Activated CD8-positive, alpha-beta memory T cell treated with anti-CD3 and anti-CD28 coated beads, Interleukin-2, amount 50 U/mL, for 48 hours (primary cell): ENCODE data around the gene ETV6.

ENCODE experiments used
- DNase-seq: peaks from one replicate; pipeline ENCODE4 v3.0.0-alpha.2; 2020

ETV6 gene

DNA sequence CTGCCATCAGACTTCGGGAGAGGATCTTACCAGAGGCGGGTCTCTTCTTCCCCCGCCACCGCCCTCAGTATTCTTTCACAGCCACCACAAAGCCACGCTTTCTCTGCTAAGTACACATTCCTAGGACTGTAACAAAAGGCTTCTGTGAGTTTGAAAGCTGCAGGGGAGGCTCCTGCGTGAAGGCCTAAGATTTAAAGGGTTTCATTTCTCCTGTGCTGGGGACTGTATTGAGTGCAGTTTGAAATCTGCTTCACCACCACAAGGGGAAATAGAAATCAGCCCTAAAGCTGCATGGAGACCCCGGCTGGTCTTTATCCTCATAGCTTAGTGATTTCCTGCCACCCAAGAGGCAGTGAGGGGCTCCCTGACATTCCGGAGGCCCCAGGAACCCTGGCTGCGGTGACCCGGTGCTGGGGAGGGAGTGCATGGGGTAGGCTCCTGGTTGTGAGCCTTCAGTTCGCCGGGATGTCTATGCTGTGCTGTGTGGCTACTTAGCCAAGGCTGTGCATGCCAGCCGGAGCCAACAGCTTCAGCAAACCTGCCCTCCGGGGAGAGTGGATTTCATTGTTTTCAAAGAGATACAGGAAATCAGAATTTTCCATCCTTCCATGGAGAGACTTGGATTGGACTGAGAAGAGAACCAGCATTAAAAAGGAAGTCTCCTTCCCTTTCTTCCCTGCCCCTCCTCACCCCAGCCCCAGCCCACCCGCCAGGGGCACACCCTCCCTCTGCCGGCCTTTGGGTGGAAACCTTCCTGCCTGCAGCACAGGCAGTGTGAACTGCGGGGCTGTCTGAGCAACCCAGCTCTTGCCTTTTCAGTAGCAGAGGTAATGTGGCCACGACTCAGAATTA, 163.3 kb downstream of the ETV6 start:
- DNase-seq, result no peak

DNA sequence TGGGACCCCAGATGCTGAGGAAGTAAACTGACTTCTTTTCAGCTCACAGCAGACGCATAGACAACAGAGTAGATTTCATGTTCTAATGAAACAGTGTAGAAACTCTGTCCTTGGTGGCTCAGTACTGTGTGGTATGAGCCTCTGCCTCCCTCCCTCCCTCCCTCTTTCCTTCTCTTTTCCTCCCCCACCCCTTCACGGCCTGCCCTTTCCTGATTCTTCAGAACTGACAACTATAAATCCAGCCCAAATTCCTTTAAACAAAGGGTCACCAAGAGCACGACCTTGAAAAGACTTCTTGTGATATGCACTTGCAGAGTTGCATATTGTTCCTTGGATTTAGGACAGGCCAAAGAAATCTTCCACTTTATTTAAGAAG, 164.0 kb downstream of the ETV6 start:
- DNase-seq, result no peak

DNA sequence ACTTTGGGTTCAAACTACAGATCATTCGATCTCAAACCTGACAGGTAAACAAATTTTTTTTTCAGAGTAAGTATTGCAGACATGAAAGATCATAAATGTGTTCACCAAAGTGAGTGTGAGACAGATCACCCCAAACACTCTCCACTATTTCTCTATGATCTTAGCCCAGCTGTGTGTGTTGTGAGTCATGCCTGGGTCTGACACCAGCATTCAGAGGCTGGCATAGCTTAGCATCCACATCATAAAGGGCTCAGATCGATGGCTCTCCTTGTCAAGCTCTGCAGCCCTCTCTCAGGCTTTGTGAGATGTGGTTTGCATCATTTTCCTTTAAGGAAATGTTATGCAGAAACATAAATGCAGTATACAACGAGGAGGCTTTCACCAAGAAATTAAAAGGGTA, 164.9 kb downstream of the ETV6 start:
- no peak for DNase-seq

DNA sequence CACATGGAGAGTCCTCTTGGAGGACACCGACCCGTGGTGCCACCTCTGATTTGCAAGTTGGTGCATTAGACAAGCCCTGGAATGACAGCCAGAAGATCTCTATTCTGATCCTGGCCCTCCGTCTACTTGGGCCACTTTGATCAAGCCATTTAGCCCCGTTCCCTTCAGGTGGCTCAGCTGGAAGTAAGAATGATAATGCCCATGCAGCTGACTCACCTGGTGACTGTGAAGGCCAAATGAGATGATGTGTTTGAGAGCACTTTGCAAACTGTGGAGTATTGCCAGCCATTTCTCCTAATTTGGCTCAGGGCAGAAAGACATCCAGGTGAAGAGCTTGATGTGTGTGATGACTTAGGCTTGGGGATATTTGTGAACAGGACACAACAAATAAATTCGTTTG, 165.9 kb downstream of the ETV6 start:
- no peak for DNase-seq

DNA sequence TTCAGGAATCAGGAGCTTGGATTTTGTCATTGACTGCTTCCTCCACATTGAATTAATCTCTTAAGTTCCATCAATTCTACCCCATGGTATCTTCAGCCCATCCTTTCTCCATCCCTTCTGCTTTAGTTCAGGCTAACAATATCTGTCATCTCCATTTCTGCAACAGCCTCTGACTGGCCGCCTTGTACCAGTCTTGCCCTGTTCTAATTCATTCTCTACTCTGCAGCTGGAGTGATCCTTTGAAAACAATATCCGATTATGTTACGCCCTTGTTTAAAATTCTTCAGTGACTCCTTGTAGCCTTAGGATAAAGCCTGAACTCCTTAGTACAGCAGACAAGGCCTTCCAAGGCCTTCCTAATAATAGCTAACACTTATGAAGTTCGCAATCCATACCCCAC, 170.2 kb downstream of the ETV6 start:
- DNase-seq, result no peak

DNA sequence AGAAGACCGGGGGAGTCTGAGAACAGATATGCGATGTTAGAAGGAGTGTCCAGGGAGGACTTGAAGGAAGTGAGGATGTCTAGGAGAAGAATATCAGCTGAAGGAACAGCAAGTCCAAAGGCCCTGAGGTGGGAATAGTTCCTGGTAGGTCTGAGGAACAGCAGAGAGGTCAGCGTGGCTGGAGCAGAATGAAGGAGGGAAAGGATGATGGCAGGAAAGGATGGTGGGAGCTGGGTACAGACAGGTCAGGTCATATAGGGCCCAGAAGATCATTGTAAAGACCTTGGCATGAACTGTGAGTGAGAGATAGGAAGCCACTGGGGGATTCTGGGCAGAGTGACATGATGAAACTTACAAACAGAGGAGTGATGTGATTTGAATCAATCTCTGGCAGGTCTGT, 171.0 kb downstream of the ETV6 start:
- DNase-seq, result no peak

DNA sequence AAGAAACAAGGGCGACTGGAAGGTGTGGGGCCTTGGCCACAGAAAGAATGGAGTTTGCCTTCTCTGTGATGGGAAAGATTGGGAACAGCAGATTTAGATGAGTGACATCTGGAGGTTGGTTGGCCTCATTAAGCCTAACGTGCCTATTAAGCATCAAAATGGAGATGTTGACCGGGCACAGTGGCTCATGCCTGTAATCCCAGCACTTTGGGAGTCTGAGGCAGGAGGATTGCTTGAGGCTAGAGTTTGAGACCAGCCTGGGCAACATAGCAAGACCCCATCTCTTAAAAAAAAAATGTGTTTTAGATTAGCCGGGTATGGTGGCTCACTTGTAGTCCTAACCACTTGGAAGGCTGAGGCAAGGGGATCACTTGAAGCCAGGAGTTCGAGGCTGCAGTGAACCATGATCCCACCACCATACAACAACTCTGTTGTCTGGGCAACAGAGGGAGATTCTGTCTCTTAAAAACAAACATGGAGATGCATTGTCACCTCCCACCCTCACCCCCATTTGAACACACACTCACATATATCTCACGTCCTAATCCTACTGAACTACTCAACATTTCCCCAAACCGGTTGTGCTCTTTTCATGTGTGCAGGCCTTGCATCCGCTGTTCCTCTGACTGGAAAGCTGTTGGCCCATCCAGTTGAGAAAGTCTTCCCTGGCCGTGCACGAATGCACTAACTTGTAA, 172.1 kb downstream of the ETV6 start:
- DNase-seq, result no peak

DNA sequence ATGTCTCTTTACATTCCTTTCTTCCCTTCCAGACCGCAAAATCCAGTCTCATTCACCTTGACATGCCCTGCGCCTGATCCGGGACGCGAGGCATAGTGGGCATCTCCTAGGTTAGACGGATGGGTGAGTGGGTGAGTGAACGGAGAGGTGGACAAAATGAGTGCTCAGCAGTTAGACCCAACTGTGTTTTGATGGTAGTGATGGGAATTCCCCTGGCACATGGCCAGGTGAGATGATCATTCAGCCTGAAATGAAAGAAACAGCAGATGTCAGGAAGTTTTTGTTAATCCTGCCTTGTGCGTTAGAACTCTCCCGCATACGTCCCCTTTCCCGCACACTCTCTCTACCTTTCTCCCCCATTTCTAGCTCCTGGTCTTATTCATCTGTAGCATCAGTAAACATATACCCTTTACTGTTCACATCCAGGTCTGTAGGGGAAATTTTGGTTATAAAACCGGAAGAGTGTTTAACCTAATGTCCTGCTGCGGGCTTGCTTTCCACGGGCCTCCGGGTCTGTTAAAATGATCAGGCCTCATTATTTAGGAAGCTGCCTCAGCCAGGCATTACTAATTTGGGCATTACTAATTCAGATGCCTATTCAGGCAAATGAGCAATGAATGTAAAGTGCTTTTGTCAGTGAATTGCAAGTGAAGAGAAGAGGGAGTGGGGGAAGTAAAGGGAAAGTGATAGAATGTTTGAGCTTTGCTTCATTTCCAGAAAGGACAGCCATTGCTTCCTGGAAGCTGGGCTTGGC, 172.8 kb downstream of the ETV6 start:
- peak; percentile 61 for DNase-seq

DNA sequence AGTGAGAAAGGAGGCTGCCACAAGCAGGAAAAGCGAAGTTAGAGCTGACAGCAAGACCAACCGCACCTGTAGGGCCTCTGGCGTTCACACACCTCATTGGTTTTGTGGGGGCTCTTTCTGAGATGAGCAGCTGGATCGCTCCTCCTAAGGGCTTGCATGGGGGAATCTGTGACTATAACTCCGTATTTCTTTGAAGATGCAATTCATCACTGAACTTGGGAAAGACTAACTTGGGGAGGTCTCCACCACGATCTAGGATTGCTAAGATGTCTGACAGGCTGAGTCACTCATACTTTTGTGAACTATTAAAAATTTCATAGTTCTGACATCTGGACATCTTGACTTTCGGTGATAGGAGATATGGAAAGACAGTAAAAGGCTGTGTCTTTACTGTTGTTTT, 173.6 kb downstream of the ETV6 start:
- DNase-seq, result no peak

DNA sequence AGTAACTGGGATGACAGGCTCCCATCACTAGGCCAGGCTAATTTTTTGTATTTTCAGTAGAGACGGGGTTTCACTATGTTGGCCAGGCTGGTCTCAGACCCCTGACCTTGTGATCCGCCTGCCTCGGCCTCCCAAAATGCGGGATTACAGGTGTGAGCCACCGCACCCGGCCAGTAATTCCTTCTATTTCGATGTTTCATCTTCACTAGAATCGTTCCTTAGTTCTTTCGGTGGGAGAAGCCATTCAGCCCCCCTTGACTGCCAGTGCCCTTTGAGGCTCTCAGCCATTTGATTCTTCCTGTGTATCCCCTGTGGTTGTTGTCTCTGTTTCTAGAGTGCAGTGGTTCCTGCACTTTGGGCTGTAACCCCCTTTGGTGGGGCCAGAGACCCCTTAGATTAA, 174.1 kb downstream of the ETV6 start:
- DNase-seq, result no peak

DNA sequence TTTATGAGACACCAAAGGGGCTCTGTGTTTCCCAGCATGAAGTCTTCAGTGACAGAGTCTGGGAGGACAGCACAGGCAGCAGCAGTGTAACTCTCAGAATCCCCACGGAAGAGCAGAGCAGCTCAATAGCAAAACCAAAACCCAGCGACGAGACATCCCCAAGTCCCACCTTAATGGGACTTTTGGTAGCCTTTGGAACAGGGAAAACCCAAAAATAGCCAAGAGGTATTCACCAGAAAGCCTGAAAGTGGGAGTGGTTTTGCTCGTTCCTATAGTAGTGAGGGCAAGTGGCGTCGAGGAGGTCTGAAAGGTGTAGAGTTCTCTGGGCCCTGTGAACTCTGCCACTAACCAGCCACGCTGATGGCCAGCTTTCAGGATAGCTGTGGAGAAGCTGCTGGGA, 174.6 kb downstream of the ETV6 start:
- no peak for DNase-seq

DNA sequence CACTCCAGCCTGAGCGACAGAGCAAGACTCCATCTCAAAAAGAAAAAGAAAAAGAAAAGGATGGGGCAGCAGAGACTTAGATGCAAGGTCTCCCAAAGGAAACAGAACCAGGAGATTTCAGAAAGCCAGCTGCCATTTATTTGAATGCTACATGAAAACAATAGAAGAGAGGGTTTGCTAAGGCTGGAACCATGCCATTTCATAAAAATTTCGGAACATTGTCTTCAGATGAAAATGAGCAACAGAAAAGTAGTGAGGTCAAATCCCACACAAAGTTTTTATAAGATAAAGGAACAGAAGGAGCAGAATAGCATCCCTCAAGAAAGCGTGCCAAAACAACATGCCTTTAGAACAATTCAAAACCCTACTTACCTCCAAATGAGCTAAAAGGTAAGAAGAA, 175.3 kb downstream of the ETV6 start:
- no peak for DNase-seq

DNA sequence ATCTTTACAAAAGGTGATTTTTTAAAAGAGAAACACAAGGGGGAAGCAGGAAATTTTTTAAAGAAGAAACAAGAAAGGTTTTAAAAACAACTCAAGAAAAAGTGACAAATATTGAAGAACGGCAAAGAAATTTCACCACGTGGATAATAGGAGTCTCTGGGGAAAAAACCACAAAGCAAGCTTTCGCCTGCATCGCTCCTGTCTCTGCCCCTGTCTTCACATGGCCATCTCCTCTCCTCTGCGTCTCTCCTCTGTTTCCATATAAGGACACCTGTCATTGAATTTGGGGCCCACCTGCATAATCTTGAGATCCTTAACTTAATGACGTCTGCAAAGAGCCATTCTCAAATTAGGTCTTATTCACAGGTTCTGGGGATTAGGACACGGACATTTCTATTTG, 175.8 kb downstream of the ETV6 start:
- DNase-seq, result no peak

DNA sequence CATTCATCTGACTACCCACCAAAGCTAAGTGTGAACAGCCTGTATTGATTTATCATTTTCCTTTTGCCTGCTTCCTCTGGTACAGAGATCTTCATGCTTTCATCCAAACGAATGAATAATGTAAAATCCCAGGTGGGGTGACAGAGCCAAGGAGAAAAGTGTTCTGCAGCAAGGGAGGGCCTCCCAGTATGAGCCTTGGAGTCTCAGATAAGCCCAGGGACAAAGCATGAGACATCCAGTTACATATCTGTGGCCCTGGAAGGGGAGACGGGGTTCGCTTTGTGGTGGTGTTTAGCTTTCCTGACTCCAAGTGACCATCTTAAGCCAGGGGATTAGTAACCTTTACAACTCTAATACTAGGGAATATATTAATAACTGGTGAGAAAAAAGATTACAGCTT, 177.1 kb downstream of the ETV6 start:
- no peak for DNase-seq

DNA sequence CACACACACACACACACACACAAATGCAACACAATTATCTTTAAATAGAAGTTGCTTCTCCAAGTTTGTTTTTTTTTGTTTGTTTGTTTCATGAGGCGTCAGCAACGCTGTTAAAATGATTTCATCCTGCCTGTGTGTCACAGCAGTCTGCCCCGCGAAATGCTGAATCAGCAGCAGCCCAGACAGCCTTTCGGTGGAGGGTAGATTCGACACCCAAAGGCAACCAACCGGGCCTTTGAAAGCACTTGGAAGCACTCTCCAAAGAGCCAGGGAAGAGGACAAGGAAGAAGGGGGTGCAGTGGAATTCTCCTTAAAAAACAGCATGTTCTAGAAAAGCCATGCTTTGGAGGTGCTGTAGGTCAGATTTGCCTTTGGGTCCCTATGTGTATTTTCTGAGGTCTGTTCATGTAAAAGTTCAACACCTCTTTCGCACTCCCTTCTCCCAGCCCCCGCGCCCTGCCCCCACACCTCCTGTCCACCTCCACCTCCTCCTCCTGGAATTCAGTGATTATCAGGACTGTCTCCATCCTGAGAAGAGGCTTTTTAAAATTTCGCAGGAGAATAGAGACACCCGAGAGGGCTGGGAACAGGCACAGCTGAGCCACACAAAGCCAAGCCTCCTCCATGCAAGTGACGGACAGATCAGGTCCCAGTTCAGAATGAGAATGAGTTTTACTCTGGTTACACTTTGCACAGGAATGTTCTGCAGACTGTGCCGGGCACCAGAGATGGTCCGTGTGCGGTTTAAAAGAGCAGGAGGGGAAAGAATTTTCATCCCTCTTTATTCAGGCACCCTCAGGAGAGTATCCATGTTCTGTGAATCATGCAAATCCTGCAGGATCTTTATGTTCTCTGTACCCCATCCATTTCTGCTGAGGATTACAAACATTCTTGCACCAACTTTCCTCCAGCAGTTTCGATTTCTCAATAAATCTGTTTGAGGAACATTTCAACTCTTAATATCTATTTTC, 177.9 kb downstream of the ETV6 start:
- DNase-seq, result no peak

DNA sequence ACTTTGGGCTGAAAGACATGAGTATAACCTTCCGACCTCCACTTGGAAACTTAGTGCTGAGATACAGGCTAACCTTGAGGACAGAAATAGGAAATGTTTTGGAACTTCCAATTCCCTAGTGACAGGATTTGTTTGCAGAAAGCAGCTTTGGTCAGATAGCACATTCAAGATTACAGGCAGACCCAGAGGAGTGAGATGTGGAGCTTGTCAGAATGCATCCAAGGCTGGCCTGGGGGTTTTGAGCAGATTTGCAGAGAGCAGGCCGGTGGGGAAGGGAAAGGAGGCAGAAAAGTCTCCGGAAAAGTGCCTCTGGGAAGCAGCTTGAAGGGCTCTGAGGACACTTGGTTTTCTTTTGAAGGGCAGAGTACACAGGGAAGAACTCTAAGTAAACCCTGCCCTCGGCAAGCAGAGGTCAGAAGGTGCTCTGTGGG, 180.3 kb downstream of the ETV6 start:
- no peak for DNase-seq

DNA sequence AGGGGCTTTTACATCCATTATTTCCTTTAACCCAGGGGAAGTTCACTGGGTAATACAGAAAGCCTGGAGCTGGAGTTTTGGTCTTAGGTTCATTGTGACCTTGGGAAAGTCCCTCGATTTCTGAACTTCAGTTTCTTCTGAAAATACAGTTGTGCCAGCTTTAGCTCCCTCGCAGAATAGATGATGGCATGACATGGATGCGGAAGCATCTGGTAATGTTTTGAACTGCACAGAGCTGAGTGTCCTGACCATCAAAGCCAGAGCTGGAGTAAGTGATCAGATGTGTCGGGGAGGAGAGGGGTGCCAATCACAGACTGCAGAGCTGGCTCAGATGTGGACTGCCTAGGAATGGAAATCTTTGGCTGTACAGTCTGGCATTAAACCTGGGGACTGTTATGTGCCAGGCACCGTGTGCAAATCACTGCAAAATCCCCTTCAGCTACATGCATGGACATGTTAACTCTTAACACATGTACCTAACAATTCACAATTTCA, 180.9 kb downstream of the ETV6 start:
- DNase-seq, result no peak

DNA sequence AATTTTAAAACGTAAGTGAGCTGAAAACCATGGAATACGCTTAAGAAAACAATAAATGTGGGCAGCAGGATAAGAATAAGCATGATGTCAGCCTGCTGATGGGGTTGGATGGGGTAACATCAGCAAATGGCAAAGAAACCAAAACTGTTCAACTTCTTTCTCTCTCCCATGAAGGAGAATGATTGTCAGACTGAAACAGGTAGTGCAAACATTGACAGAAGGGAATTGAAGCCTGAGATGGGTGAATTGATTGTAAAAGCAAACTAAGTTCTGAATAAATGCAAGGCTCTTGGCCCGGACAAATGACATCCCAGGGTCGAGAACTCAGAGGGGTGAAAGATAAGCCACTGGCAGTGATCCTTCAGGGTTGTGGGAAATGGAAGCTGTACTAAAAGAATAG, 182.6 kb downstream of the ETV6 start:
- DNase-seq, result no peak

DNA sequence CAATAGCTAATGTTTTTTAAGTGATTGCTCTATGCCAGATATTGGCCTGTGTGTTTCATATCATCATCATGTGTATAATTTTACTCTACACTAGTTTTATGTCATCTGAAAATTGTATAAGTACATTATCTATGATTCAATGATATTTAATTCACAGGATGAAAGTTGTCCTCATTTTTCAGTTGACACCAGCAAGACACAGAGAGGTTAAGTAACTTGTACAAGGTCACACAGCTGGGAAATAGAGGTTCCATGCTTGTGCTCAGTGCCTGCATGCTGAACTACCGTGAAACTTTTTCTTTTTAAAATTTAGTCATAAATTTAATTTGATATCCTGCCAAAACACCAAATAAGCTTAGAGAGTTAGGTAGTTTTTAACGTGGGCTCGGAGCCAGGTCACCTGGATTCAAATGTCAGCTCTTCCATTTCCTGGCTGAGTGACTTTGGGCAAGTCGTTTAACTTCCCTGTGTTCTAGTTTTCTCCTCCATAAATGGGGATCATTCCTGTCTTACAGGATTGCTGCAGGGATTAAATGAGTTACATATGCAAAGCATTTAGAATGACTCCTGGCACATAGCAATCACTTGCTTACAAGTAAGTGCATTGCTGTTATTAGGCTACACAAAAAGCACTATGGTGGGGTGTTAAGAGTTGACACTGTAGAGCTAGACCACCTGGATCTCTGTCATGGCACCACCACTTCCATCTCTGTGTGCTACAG, 183.9 kb downstream of the ETV6 start:
- no peak for DNase-seq

DNA sequence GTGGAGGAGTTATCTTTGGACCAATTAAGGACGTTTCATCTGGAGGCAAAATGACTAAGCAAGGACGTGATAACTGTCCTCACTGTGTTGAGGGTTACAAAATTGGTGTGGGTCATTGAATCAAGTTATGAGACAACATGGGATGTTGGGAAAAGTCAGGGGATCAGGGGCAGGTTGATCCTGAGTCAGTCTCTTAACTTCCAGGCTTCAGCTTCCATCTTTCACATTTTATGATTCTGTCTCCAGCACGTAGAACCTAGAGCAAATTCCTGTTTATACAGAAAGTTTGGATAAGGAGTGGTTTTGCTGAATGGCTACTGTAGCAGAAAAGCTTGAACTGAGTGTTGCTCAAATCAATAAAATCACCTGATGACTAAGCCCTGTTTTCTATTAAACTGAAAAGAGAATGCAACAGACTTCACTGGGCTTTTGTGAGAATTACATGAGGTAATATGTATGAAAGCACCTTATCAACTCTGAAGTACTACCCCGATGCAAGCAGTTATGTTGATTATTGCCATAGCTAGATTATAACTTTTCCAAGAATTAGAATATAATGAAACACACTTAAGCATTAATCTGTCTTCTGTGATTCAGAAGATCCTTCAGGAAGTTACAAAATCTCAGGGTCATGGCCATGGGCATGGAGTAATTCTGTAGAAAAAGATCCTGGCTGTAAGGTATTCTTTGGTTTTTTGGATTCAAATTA, 184.8 kb downstream of the ETV6 start:
- no peak for DNase-seq

DNA sequence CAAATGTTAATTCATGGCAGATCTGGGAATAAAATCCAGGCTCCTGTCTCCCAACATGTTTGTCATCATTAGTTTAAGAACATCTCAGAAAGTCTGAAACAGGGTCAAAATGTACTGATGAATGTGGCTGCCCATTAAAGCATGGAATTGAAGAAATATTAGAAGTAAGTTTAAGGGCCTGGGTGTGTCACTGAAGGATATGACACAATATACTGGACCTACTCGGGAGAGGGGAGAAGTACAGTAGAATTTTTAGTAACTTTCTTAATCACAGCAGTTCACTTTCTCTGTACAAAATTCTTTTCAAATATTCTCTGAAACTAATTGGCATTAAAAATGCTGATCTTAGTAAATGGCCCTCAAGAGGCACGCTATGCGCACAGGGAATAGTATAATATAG, 185.5 kb downstream of the ETV6 start:
- DNase-seq, result no peak
